DOHH2 (cell line): ENCODE data around the gene KMT2A.
A peak's percentile ranks its signal among the peaks of the same experiment; 100 is the strongest.

Experiments
- H3F3A ChIP-seq: fragments of 200-600 bp; sonication (generic), shearing (Covaris generic); 2 replicates; pipeline ENCODE4 v1.6.0; 2016; ENCODE audit warnings: antibody characterized with exemption, mild to moderate bottlenecking; ENCODE audit not compliant: control insufficient read depth, insufficient read depth
- H3K27ac ChIP-seq: fragments of 200-600 bp; sonication (generic); 2 replicates; pipeline ENCODE4 v1.5.1; 2014; ENCODE audit warnings: low read depth, mild to moderate bottlenecking, low read length, moderate library complexity
- H3K27me3 ChIP-seq: fragments of 200-600 bp; sonication (generic); 2 replicates; pipeline ENCODE4 v1.6.1; 2014; ENCODE audit warnings: mild to moderate bottlenecking, low read length, mixed read lengths; ENCODE audit not compliant: control insufficient read depth
- H3K36me3 ChIP-seq: fragments of 200-600 bp; sonication (generic); 2 replicates; pipeline ENCODE4 v1.6.1; 2014; ENCODE audit warnings: mild to moderate bottlenecking, low read length, moderate library complexity, mixed read lengths; ENCODE audit not compliant: control insufficient read depth
- H3K4me1 ChIP-seq: fragments of 200-600 bp; sonication (generic); 2 replicates; pipeline ENCODE4 v1.6.1; 2014; ENCODE audit warnings: mild to moderate bottlenecking, low read length, mixed read lengths; ENCODE audit not compliant: control insufficient read depth
- H3K4me2 ChIP-seq: fragments of 200-600 bp; sonication (generic); 2 replicates; pipeline ENCODE4 v1.6.0; 2014; ENCODE audit warnings: mild to moderate bottlenecking, low read length, moderate library complexity
- H3K4me3 ChIP-seq: fragments of 200-600 bp; sonication (generic); 2 replicates; pipeline ENCODE4 v1.5.1; 2014; ENCODE audit warnings: mild to moderate bottlenecking, low read length, mixed read lengths
- H3K79me2 ChIP-seq: fragments of 200-600 bp; sonication (generic); 2 replicates; pipeline ENCODE4 v1.6.1; 2014; ENCODE audit warnings: mild to moderate bottlenecking, low read length, mixed read lengths; ENCODE audit not compliant: control insufficient read depth
- H3K9me2 ChIP-seq: fragments of 200-600 bp; sonication (generic); replicated peaks from 2 replicates; pipeline ENCODE4 v1.6.1; 2014; ENCODE audit warnings: mild to moderate bottlenecking, low read length, mixed read lengths; ENCODE audit not compliant: control insufficient read depth
- H3K9me3 ChIP-seq: fragments of 200-600 bp; sonication (generic); 2 replicates; pipeline ENCODE4 v1.6.1; 2014; ENCODE audit warnings: antibody characterized with exemption, low read length, mixed read lengths; ENCODE audit not compliant: control insufficient read depth, insufficient read depth
- H4K20me1 ChIP-seq: fragments of 200-600 bp; sonication (generic); 2 replicates; pipeline ENCODE4 v1.6.0; 2014; ENCODE audit warnings: low read depth, mild to moderate bottlenecking, antibody characterized with exemption, low read length, moderate library complexity; ENCODE audit not compliant: control insufficient read depth, insufficient read depth
- CTCF ChIP-seq: fragments of 200-600 bp; sonication (generic); IDR thresholded peaks from one replicate; pipeline ENCODE4 v1.5.1; 2014; ENCODE audit warnings: antibody characterized with exemption, mild to moderate bottlenecking, low read depth, low read length; ENCODE audit not compliant: poor library complexity, severe bottlenecking
- EZH2phosphoT487 ChIP-seq: fragments of 200-600 bp; sonication (generic); IDR thresholded peaks from 2 replicates; pipeline ENCODE4 v1.6.1; 2017; ENCODE audit warnings: borderline replicate concordance, mild to moderate bottlenecking, antibody characterized with exemption, low read length, moderate library complexity, mixed read lengths

The KMT2A gene

GRCh38 chr11:118531597-118532084 lies 95.3 kb downstream of the KMT2A start:
- TF ChIP-seq CTCF = no peak
- TF ChIP-seq EZH2phosphoT487 = no peak
- Histone ChIP-seq H3K4me3 (peak overlapping the region; percentile 85), H3K27me3 (0 out of 2 replicates have a peak, but pooled peaks cover 3% of the 10 kb centered on the region), H3K79me2 (no peaks in the 10 kb centered on the region), H3K27ac (no peak overlapping the region), H3K9me3 (no peaks in the 10 kb centered on the region), H3K4me1 (peaks cover 18% of the 10 kb centered on the region), H3F3A (peaks cover 7% of the 10 kb centered on the region), H3K9me2 (no peaks in the 10 kb centered on the region), H4K20me1 (no peaks in the 10 kb centered on the region), H3K36me3 (no peaks in the 10 kb centered on the region), H3K4me2 (peak overlapping the region; percentile 77)

GRCh38 chr11:118532091-118532490 lies 95.8 kb downstream of the KMT2A start:
- Histone ChIP-seq H4K20me1 (no peaks in the 10 kb centered on the region), H3K27ac (no peak overlapping the region), H3K4me2 (peak overlapping the region; percentile 77), H3F3A (peaks cover 6% of the 10 kb centered on the region), H3K4me3 (no peak overlapping the region), H3K9me3 (no peaks in the 10 kb centered on the region), H3K4me1 (peaks cover 18% of the 10 kb centered on the region), H3K79me2 (no peaks in the 10 kb centered on the region), H3K36me3 (no peaks in the 10 kb centered on the region), H3K9me2 (no peaks in the 10 kb centered on the region), H3K27me3 (0 out of 2 replicates have a peak, but pooled peaks cover 3% of the 10 kb centered on the region)
- TF ChIP-seq EZH2phosphoT487 = no peak
- TF ChIP-seq CTCF = no peak

- Histone ChIP-seq H3K4me3 (no peak overlapping the region), H3K9me2 (no peaks in the 10 kb centered on the region), H3K9me3 (no peaks in the 10 kb centered on the region), H3K4me1 (peaks cover 18% of the 10 kb centered on the region), H4K20me1 (no peaks in the 10 kb centered on the region), H3K27me3 (0 out of 2 replicates have a peak, but pooled peaks cover 3% of the 10 kb centered on the region), H3F3A (peaks cover 6% of the 10 kb centered on the region), H3K36me3 (no peaks in the 10 kb centered on the region), H3K4me2 (no peak overlapping the region), H3K27ac (no peak overlapping the region), H3K79me2 (no peaks in the 10 kb centered on the region)
- TF ChIP-seq CTCF = no peak
- no peak for TF ChIP-seq EZH2phosphoT487
Observed at GRCh38 chr11:118532852-118533768, 96.8 kb downstream of the KMT2A start.
